ENCODE results near the gene METTL8. TPM values are rescaled to one million over a fixed set of nuclear protein-coding genes. Genes with fewer than 3 reads are reported as not detected.

METTL8 gene
- total RNA-seq, 1 donor from 2014 or later = 21.7 TPM

- Mint-ChIP-seq H3K9me3 (ENCODE audit: unreplicated experiment) (no peaks in the 10 kb centered on the region), H3K36me3 (ENCODE audit: unreplicated experiment) (peaks cover 20% of the 10 kb centered on the region), H3K27ac (ENCODE audit: unreplicated experiment) (peak overlapping the region; percentile 77), H3K4me1 (ENCODE audit: unreplicated experiment) (peaks cover 37% of the 10 kb centered on the region), H3K27me3 (ENCODE audit: unreplicated experiment) (no peaks in the 10 kb centered on the region), H3K4me3 (ENCODE audit: unreplicated experiment) (no peak overlapping the region)
- TF ChIP-seq CTCF (IDR thresholded peaks at IDR 0.05) = no peak
- DNase-seq (ENCODE audit: extremely low spot score, unreplicated experiment) = no peak
Measured at GRCh38 chr2:171325886-171326585, 107.8 kb downstream of the METTL8 start.

- Mint-ChIP-seq H3K27ac (ENCODE audit: unreplicated experiment) (no peak overlapping the region), H3K9me3 (ENCODE audit: unreplicated experiment) (no peaks in the 10 kb centered on the region)
- TF ChIP-seq CTCF (IDR thresholded peaks at IDR 0.05) = no peak
Measured at GRCh38 chr2:171323971-171324528, 109.7 kb downstream of the METTL8 start.

GRCh38 chr2:171322928-171323327 is 110.9 kb downstream of the METTL8 start:
- Mint-ChIP-seq H3K27ac (ENCODE audit: unreplicated experiment) (no peak overlapping the region), H3K4me3 (ENCODE audit: unreplicated experiment) (no peak overlapping the region), H3K4me1 (ENCODE audit: unreplicated experiment) (peaks cover 42% of the 10 kb centered on the region), H3K9me3 (ENCODE audit: unreplicated experiment) (no peaks in the 10 kb centered on the region), H3K36me3 (ENCODE audit: unreplicated experiment) (peaks cover 21% of the 10 kb centered on the region), H3K27me3 (ENCODE audit: unreplicated experiment) (no peaks in the 10 kb centered on the region)
- DNase-seq (ENCODE audit: extremely low spot score, unreplicated experiment) = no peak
- TF ChIP-seq CTCF (IDR thresholded peaks at IDR 0.05) = no peak

More at GRCh38 chr2:171323971-171324528, 109.7 kb downstream of the METTL8 start:
- H3K4me1 Mint-ChIP-seq (ENCODE audit: unreplicated experiment) = peaks cover 35% of the 10 kb centered on the region
- no peak overlapping the region for H3K4me3 Mint-ChIP-seq (ENCODE audit: unreplicated experiment)
- peaks cover 24% of the 10 kb centered on the region for H3K36me3 Mint-ChIP-seq (ENCODE audit: unreplicated experiment)
- no peak for DNase-seq (ENCODE audit: extremely low spot score, unreplicated experiment)
- no peaks in the 10 kb centered on the region for H3K27me3 Mint-ChIP-seq (ENCODE audit: unreplicated experiment)

GRCh38 chr2:171320731-171321130 is 113.1 kb downstream of the METTL8 start:
- H3K27ac Mint-ChIP-seq (ENCODE audit: unreplicated experiment) = no peak overlapping the region
- H3K4me1 Mint-ChIP-seq (ENCODE audit: unreplicated experiment) = peaks cover 37% of the 10 kb centered on the region
- no peaks in the 10 kb centered on the region for H3K9me3 Mint-ChIP-seq (ENCODE audit: unreplicated experiment)
- no peaks in the 10 kb centered on the region for H3K27me3 Mint-ChIP-seq (ENCODE audit: unreplicated experiment)
- no peak for DNase-seq (ENCODE audit: extremely low spot score, unreplicated experiment)
- peaks cover 20% of the 10 kb centered on the region for H3K36me3 Mint-ChIP-seq (ENCODE audit: unreplicated experiment)
- no peak for TF ChIP-seq CTCF (IDR thresholded peaks at IDR 0.05)
- no peak overlapping the region for H3K4me3 Mint-ChIP-seq (ENCODE audit: unreplicated experiment)

- Mint-ChIP-seq H3K36me3 (ENCODE audit: unreplicated experiment) (peaks cover 20% of the 10 kb centered on the region), H3K27me3 (ENCODE audit: unreplicated experiment) (no peaks in the 10 kb centered on the region), H3K9me3 (ENCODE audit: unreplicated experiment) (no peaks in the 10 kb centered on the region), H3K4me1 (ENCODE audit: unreplicated experiment) (peaks cover 37% of the 10 kb centered on the region), H3K27ac (ENCODE audit: unreplicated experiment) (no peak overlapping the region), H3K4me3 (ENCODE audit: unreplicated experiment) (no peak overlapping the region)
- DNase-seq (ENCODE audit: extremely low spot score, unreplicated experiment) = no peak
- TF ChIP-seq CTCF (IDR thresholded peaks at IDR 0.05) = no peak
Measured at GRCh38 chr2:171320208-171320621, 113.6 kb downstream of the METTL8 start.
